HG03025 (cell line): Measurements from ENCODE around the gene CHST7.
"Not testable (repeated sequence)": the region's sequence is repeated elsewhere in the genome, so short reads cannot be mapped to it uniquely, and the experiment has no call there.

Experiments used
- ATAC-seq: cut with Tn5 transposase; IDR thresholded peaks from one replicate; pipeline ENCODE4 v1.9.1; 2021; ENCODE audit warnings: mild to moderate bottlenecking, moderate library complexity; ENCODE audit not compliant: unreplicated experiment, low FRiP score

CHST7 gene, protein sequence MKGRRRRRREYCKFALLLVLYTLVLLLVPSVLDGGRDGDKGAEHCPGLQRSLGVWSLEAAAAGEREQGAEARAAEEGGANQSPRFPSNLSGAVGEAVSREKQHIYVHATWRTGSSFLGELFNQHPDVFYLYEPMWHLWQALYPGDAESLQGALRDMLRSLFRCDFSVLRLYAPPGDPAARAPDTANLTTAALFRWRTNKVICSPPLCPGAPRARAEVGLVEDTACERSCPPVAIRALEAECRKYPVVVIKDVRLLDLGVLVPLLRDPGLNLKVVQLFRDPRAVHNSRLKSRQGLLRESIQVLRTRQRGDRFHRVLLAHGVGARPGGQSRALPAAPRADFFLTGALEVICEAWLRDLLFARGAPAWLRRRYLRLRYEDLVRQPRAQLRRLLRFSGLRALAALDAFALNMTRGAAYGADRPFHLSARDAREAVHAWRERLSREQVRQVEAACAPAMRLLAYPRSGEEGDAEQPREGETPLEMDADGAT

DNA sequence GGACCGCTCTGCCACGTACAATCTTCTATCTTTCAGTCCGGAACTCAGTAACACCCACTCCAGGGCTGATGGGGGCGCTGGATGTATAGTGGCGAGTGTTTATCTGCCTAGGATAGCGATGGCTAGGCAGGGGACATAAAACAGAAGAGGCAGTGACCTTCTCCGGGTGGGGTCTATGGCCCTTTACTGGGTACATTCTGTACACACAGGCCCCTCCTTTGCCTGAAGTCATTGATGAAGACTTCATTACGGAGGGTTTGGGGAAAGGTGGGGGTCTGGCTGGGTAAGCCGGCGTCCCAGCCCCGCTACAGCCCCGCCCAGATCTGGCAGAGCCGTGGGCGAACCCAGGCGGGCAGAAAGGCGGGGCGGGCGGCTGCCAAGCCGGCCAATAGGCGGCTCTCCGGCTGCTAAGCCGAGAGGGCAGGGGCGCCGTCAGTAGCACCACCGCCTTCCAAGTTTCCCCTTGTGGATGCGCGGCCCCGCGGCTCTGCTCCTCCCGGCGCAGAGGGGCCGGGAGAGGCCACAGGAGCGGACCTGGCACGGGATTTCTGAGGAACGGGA is at the start of gene CHST7:
Gene CHST7, plus strand, starts transcription at position 435 of the 561 bp plus-strand sequence. CDS start 167 bp downstream, outside the sequence.
- ATAC-seq, result peak; percentile 43

- ATAC-seq, result not testable (repeated sequence)
Observed at GRCh38 chrX:46528640-46529039, 44.9 kb upstream of the CHST7 start.

DNA sequence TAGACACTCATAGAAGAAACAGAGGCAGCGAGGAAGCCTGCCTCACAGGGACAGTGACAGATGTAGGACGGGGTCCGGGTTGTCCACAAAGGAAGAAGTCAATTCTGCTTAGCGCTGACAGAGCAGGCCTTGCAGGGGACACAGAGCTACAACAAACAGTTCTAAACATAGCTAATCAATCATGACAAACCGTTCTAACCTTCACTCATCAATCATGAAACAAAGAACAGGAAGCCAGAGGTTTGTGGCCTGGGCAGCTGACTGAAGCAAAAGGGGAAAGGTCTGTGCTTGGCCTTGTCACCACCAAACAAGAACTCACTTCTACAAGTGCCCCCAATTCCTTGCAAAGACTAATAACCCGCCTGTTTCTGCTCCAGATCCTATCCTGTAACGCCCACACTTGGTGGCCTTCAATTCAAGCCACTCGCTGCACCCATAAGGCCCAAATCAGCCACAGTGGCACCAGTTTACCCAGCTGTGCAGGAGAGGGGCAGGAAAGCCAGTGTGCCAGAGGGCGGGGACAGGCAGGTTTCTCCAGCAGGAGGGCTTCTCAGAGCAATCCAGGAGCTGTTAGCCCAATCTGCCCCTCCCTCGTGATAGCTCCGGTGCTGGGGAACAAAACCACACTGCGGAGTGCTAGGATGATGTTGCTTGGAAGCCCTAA is 43.7 kb upstream of the CHST7 start:
- not testable (repeated sequence) for ATAC-seq

DNA sequence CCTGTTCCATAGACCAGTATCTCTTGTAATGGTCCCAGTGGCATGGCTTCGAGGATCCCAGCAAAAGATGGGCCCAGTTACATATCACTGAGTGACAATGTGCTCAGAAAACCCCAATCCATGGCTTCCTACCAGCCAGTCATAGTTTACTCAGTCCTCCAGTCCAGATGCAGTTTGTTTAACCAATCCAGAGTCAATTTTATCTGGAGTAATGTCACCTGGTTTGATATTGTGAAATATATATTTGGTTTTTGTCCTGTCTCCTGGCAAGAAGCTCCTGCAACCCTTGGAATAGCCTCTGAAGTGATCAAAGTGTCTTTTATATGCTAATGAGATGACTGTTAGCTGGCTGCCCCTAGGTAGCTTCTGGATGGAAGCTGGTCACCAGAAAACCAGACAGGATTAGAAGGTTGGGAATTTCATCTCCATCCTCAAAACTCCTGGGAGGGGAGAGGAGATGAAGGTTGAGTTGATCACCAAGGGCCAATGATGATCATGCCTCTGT is 43.1 kb upstream of the CHST7 start:
- not testable (repeated sequence) for ATAC-seq

GRCh38 chrX:46531442-46531841 is 42.1 kb upstream of the CHST7 start:
- no peak for ATAC-seq

DNA sequence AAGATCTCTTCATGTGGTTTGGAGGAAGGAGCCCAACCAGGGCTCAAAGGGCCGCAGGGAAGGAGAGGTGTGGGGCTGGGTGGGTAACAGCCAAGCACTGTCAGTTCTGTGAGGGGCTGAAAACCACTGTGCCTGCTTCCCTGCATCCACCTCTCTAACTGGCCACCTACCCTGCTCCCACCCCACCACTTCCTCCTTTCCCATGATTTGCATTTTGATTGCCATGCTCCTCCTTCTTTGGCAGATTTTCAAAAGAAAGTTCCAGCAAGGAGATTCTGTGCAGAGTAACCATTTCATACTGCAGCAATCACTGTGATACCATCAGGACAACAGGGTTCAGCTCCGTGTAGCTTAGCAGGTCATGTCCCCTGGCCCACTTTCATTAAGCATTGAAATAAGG is 30.1 kb upstream of the CHST7 start:
- no peak for ATAC-seq

DNA sequence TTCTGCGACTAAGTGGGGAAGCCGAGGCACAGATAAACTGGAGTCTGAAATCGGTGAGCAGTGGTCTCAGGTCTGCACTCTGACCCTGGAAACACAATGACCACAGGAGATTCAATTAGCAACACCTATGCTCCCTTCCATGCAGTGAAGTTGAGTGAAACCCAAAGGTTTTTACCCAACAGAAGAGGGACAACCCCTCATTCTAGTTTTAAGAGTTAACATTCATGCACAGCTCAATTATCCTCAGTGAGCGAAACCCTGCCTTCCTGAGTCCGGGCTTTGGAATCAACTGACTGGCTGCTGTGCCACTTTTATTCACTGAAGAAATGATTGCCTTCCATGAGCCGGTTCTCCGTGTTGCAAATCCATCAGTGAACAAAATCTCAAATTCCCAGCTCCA is 29.0 kb upstream of the CHST7 start:
- ATAC-seq, result not testable (repeated sequence)

DNA sequence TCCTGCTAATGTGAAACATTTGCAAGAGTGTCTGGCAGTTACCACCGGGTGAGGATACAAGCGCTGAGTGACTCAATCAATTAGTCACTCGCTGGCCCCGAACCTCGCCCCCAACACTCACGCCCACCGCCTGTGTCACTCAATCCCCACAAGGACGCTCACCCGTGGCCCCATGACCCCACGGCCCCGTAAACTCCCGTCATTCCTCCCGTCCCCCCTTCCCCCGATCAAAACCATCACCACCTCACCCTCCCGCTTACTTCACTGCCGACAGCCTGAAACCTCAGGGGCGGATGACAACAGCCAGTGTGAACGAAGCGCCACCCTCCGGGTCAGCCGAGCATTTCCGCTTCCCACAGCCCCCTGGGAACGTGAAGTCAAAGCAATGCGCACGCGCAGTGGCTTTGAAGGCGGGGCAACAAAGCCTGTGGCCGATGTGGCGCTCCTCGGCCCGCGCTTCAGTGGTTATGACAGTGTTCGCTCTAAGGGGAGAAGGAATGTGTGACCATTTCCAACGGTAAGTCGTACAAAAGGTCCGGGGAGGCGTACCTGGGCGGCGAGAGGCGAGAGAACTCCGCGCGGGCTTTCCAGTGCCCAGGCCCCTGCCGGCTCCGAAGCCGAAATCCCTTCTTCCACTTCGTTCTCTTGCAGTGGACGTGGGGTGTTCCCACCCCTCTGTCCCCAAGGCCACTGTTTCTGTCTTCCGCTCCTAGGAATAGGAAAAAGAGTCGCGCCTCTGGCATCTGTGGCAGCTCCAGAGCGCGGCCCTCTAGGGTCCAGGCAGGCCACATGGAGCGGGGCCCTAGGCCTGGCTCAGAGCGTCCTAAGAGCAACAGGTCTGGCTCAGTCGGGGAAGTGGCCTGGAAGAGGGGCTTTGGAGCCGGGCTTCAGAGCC is 28.2 kb upstream of the CHST7 start, which contains the start of gene ZNF674:
Gene ZNF674, minus strand, starts transcription at position 311 of the 895 bp plus-strand sequence. CDS start 3,334 bp downstream, outside the sequence.
- peak; percentile 80 for ATAC-seq

DNA sequence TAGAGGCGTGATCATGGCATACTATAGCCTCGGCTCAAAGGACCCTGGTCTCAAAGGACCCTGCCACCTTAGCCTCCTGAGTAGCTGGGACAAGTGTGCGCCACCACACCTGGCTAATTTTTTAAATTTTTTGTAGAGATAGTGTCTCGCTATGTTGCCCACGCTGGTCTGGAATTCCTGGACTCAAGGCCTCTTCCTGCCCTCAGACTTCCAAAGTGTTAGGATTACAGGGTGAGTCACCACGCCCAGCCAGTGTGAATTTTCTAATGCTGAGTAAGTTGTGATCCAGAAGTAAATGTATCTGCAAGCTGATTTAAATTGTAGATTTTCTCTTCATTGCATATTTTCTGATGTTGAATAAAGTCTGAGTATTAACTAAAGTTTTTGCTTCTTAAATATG is 25.7 kb upstream of the CHST7 start:
- no peak for ATAC-seq

- ATAC-seq, result no peak
Observed at GRCh38 chrX:46549914-46550313, 23.7 kb upstream of the CHST7 start.

DNA sequence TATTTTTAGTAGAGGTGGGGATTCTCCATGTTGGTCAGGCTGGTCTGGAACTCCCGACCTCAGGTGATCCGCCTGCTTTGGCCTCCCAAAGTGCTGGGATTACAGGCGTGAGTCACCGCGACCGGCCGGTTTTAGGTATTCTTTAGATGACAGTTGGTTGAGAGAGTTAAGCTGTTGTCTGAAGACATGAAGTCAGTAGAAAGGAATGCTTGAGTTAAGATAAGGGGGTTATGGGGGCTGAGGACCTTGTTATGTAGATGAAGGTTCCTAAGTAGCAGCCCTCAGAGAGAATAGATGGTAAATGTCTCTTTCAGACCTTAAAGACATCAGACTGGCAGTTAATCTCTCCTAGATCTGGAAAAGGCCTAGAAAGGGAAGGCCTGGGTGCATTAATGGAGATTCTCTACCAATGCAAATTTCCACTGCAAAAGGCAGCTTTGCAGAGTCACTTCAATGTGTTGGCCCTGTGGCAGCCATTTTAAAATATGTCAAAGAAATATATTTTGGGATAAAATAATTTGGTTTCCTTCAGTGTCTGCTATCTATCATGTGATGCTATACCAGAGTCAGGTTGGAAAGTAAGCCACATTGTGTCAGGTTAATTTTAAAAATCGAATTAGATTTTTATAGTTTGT is 22.0 kb upstream of the CHST7 start:
- no peak for ATAC-seq

DNA sequence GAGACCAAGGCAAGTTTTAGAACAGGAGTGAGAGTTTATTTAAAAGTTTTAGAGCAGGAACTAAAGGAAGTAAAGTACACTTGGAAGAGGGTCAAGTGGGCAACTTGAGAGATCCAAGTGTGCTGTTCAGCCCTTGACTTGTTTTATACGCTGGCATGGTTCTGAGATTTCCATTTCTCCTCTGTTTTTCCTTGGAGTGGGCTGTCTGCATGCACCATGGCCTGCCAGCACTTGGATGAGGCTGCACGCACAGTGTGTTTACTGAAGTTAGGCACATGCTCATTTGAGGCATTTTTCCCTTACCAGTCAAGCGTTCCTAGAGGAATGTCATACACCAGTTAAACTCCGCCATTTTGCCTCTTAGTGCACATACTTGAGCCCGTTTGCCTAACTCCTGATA is 19.6 kb upstream of the CHST7 start:
- no peak for ATAC-seq

- ATAC-seq, result no peak
Observed at GRCh38 chrX:46554942-46555341, 18.6 kb upstream of the CHST7 start.

- no peak for ATAC-seq
Observed at GRCh38 chrX:46559062-46559461, 14.5 kb upstream of the CHST7 start.

GRCh38 chrX:46561824-46562657 is 11.5 kb upstream of the CHST7 start:
- ATAC-seq, result peak; percentile 95

DNA sequence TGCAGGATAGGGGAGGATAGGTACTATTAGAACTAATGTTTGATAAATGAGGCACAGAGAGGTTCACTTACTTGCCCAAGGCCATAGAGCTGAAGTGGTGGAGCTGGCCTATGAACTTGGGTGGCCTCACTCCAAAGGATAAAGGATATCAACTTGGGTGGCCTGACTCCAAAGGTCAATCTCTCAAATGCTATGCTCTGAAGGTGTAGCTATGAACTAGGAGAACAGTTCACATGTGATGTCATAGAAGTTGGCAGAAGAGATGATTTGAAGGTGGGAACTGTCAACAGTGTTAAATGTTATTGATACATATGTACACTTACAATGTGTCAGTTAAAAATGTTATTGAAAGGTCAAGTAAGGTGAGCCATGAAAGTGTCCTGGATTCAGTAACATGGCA is 6.2 kb upstream of the CHST7 start:
- ATAC-seq, result no peak

DNA sequence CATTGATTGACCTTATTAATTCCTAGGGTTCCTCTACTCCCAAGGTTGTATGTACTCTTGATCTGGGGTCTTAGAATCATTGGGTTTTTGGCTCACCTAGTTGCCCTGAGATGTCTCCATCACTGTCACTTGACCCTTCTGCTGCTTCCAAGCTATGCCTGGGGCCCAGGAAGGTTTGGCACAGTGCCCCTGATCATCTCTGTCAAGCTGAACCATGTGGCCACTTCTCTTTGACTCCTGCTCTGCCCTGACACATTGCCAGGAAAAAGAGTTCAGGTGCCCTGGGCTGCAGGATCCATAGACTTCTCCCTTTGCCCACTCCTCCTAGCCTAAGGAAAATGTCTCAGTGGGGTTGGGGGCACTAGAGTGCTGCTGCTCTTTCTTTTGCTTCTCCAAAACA is 3.9 kb upstream of the CHST7 start:
- ATAC-seq, result no peak

- ATAC-seq, result no peak
Observed at GRCh38 chrX:46571423-46572339, 1.9 kb upstream of the CHST7 start.
